T-helper 2 cell treated with Interferon-gamma antibody and Interleukin-4, amounts not matched to agents 100 ng/mL and 5 ng/mL, for 36 hours (primary cell): Measurements from ENCODE around the gene NDUFS2. TPM values are rescaled to one million over a fixed set of nuclear protein-coding genes. Genes with fewer than 3 reads are reported as not detected.
"Not testable (repeated sequence)": the region's sequence is repeated elsewhere in the genome, so short reads cannot be mapped to it uniquely, and the experiment has no call there.

ENCODE experiments used
- intact Hi-C: fragments of 100-400 bp; cut with micrococcal nuclease; formaldehyde crosslinking; loops from one replicate; pipeline ENCODE4 v1.15.1; 2023
- total RNA-seq: library from RNA; stranded (reverse); gene quantifications from 2 replicates; pipeline ENCODE4 v1.2.3, GENCODE V29; 2022

Gene NDUFS2
- total RNA-seq, 1 donor from 2014 or later = 83.0 TPM

- intact Hi-C loops = no loop called here
These were observed 34.0 kb downstream of the NDUFS2 start for GRCh38 chr1:161235957-161236775.

- intact Hi-C loops = no loop called here
These were observed 35.9 kb downstream of the NDUFS2 start, which contains the start of gene NR1I3 for GRCh38 chr1:161238039-161238473. TSS of gene NR1I3 (minus strand) at chr1:161238203. CDS start at chr1:161236565, 1,638 bp downstream.

- intact Hi-C loops = no loop called here
These were observed 39.5 kb downstream of the NDUFS2 start for GRCh38 chr1:161241682-161242081.

- intact Hi-C loops = no loop called here
These were observed 40.1 kb downstream of the NDUFS2 start for GRCh38 chr1:161242313-161242712.

GRCh38 chr1:161244888-161245287 is 42.7 kb downstream of the NDUFS2 start:
- intact Hi-C loops = no loop called here

- intact Hi-C loops = not testable (repeated sequence)
These were observed 47.9 kb downstream of the NDUFS2 start for GRCh38 chr1:161250100-161250499.

- intact Hi-C loops = no loop called here
These were observed 48.7 kb downstream of the NDUFS2 start for GRCh38 chr1:161250829-161251228.

GRCh38 chr1:161251579-161251978 is 49.4 kb downstream of the NDUFS2 start:
- intact Hi-C loops = no loop called here

- intact Hi-C loops = not testable (repeated sequence)
These were observed 53.1 kb downstream of the NDUFS2 start for GRCh38 chr1:161255302-161255701.

GRCh38 chr1:161255955-161256520 is 53.9 kb downstream of the NDUFS2 start:
- intact Hi-C loops = not testable (repeated sequence)

- intact Hi-C loops = not testable (repeated sequence)
These were observed 54.9 kb downstream of the NDUFS2 start for GRCh38 chr1:161257109-161257508.

- intact Hi-C loops = no loop called here
These were observed 56.5 kb downstream of the NDUFS2 start, which contains the start of gene PCP4L1 for GRCh38 chr1:161258439-161259344. TSS of gene PCP4L1 (plus strand) at chr1:161258745. CDS start at chr1:161258975, 230 bp downstream.

GRCh38 chr1:161259345-161259702 is 57.2 kb downstream of the NDUFS2 start:
- intact Hi-C loops = no loop called here

- intact Hi-C loops = no loop called here
These were observed 57.6 kb downstream of the NDUFS2 start for GRCh38 chr1:161259765-161260164.

- intact Hi-C loops = no loop called here
These were observed 58.5 kb downstream of the NDUFS2 start for GRCh38 chr1:161260376-161261260.

GRCh38 chr1:161261261-161262235 is 59.4 kb downstream of the NDUFS2 start:
- intact Hi-C loops = no loop called here
